ENCODE results near the gene GIMAP5.

GIMAP5 gene

GRCh38 chr7:150737265-150738055 lies at the start of gene GIMAP5:
Gene GIMAP5 (plus strand): TSS chr7:150737418. CDS start chr7:150740885, 3,467 bp downstream.
- H3K27ac ChIP-seq (ENCODE audit: low read length), result no peak within 1 kb of the TSS
- H3K4me1 ChIP-seq (ENCODE audit: control insufficient read depth, low read depth, low read length), result peaks cover 5% of the 10 kb centered on the region
- H3K36me3 ChIP-seq (ENCODE audit: control insufficient read depth, low read depth, low read length), result no peaks in the 10 kb centered on the region
- H3K9me3 ChIP-seq (ENCODE audit: control insufficient read depth, low read depth, low read length), result no peaks in the 10 kb centered on the region
- no peak within 1 kb of the TSS for H3K4me3 ChIP-seq (ENCODE audit: low read length)
- H3K9ac ChIP-seq (ENCODE audit: low read length), result no peak within 1 kb of the TSS
- peaks cover 100% of the 10 kb centered on the region for H3K27me3 ChIP-seq (ENCODE audit: control insufficient read depth, insufficient read depth, low read length)

DNA sequence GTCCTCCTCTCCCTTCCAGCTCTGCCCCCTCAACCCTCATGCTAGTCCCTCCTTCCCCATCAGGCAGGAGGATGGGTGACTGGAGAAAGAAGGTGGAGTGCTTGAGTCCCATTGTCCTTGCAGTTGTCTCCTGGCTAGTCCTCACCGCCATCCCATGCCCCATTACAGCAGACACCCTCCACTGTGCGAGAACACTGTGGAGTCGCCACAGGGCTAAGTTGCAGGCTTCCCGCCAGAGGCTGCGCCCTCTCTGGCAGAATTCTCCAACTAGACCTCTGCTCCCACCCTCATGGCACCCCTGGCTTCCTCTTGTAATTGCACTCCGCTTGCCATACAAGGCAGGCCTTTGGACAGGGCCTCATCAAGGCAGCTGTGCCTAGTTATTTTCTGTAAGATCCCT lies 48.6 kb upstream of the GIMAP5 start:
- H3K4me3 ChIP-seq (ENCODE audit: low read length), result no peak overlapping the region
- H3K27ac ChIP-seq (ENCODE audit: low read length), result no peak overlapping the region
- H3K9ac ChIP-seq (ENCODE audit: low read length), result no peak overlapping the region
- no peaks in the 10 kb centered on the region for H3K36me3 ChIP-seq (ENCODE audit: control insufficient read depth, low read depth, low read length)
- no peaks in the 10 kb centered on the region for H3K9me3 ChIP-seq (ENCODE audit: control insufficient read depth, low read depth, low read length)
- no peaks in the 10 kb centered on the region for H3K4me1 ChIP-seq (ENCODE audit: control insufficient read depth, low read depth, low read length)
- H3K27me3 ChIP-seq (ENCODE audit: control insufficient read depth, insufficient read depth, low read length), result no peaks in the 10 kb centered on the region

- Histone ChIP-seq H3K4me3 (ENCODE audit: low read length) (no peak overlapping the region), H3K27ac (ENCODE audit: low read length) (no peak overlapping the region)
Observed at GRCh38 chr7:150695654-150696053, 41.6 kb upstream of the GIMAP5 start.

GRCh38 chr7:150703209-150703608 lies 34.0 kb upstream of the GIMAP5 start:
- H3K4me1 ChIP-seq (ENCODE audit: control insufficient read depth, low read depth, low read length), result no peaks in the 10 kb centered on the region
- H3K27ac ChIP-seq (ENCODE audit: low read length), result no peak overlapping the region
- H3K9me3 ChIP-seq (ENCODE audit: control insufficient read depth, low read depth, low read length), result peaks cover 10% of the 10 kb centered on the region
- no peaks in the 10 kb centered on the region for H3K27me3 ChIP-seq (ENCODE audit: control insufficient read depth, insufficient read depth, low read length)
- no peak overlapping the region for H3K4me3 ChIP-seq (ENCODE audit: low read length)
- H3K9ac ChIP-seq (ENCODE audit: low read length), result no peak overlapping the region
- H3K36me3 ChIP-seq (ENCODE audit: control insufficient read depth, low read depth, low read length), result no peaks in the 10 kb centered on the region

More at GRCh38 chr7:150695654-150696053, 41.6 kb upstream of the GIMAP5 start:
- Histone ChIP-seq H3K36me3 (ENCODE audit: control insufficient read depth, low read depth, low read length) (no peaks in the 10 kb centered on the region), H3K9ac (ENCODE audit: low read length) (no peak overlapping the region), H3K27me3 (ENCODE audit: control insufficient read depth, insufficient read depth, low read length) (no peaks in the 10 kb centered on the region), H3K9me3 (ENCODE audit: control insufficient read depth, low read depth, low read length) (no peaks in the 10 kb centered on the region), H3K4me1 (ENCODE audit: control insufficient read depth, low read depth, low read length) (no peaks in the 10 kb centered on the region)

DNA sequence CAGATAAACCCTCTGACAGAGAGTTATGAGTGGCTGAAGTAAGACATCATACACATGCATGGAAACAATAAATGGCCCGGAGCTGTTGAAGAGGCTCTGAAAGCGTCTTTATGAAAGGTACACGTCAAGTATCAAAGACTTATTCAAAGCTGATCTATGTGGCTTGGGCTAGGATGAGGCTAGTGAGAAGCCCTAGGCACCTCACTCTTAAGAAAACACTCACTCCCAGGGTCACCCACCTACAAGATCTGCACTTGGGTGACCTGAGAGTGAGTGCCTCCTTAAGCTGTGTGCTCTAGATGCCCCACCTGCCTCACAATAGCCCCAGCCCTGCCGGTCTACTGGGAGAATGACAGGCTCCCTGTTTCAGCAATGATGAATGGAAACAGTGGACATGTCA lies 21.9 kb upstream of the GIMAP5 start:
- Histone ChIP-seq H3K27ac (ENCODE audit: low read length) (no peak overlapping the region), H3K9ac (ENCODE audit: low read length) (no peak overlapping the region), H3K36me3 (ENCODE audit: control insufficient read depth, low read depth, low read length) (no peaks in the 10 kb centered on the region), H3K4me1 (ENCODE audit: control insufficient read depth, low read depth, low read length) (no peaks in the 10 kb centered on the region), H3K9me3 (ENCODE audit: control insufficient read depth, low read depth, low read length) (no peaks in the 10 kb centered on the region), H3K4me3 (ENCODE audit: low read length) (no peak overlapping the region), H3K27me3 (ENCODE audit: control insufficient read depth, insufficient read depth, low read length) (peaks cover 25% of the 10 kb centered on the region)

DNA sequence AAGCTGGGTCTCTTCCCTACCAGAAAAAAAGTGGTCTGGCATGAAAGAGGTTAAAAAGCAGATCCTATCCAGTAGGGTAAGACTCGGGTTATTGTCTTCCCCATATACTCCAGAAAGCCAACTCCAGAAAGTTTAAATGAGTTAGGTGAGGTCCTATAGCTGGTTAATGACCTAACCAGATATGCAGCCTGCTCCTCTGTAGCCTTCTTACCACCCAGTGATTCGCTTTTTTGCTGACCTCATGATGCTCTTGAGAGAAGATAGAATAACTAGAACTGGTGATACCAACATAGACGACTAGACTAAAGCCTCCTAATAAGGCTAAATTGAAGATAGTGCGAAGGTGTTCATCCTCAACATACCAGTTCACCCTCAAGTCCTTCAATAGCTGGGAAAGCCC lies 21.5 kb upstream of the GIMAP5 start:
- H3K27ac ChIP-seq (ENCODE audit: low read length), result no peak overlapping the region
- H3K27me3 ChIP-seq (ENCODE audit: control insufficient read depth, insufficient read depth, low read length), result peaks cover 25% of the 10 kb centered on the region
- H3K9ac ChIP-seq (ENCODE audit: low read length), result no peak overlapping the region
- no peaks in the 10 kb centered on the region for H3K4me1 ChIP-seq (ENCODE audit: control insufficient read depth, low read depth, low read length)
- H3K36me3 ChIP-seq (ENCODE audit: control insufficient read depth, low read depth, low read length), result no peaks in the 10 kb centered on the region
- H3K4me3 ChIP-seq (ENCODE audit: low read length), result no peak overlapping the region
- H3K9me3 ChIP-seq (ENCODE audit: control insufficient read depth, low read depth, low read length), result no peaks in the 10 kb centered on the region

GRCh38 chr7:150716368-150716767 lies 20.9 kb upstream of the GIMAP5 start, which contains the start of gene GIMAP1:
Gene GIMAP1 (plus strand): TSS chr7:150716613. CDS start chr7:150719048, 2,435 bp downstream.
- Histone ChIP-seq H3K27ac (ENCODE audit: low read length) (no peak within 1 kb of the TSS), H3K9me3 (ENCODE audit: control insufficient read depth, low read depth, low read length) (no peaks in the 10 kb centered on the region), H3K27me3 (ENCODE audit: control insufficient read depth, insufficient read depth, low read length) (peaks cover 25% of the 10 kb centered on the region), H3K36me3 (ENCODE audit: control insufficient read depth, low read depth, low read length) (no peaks in the 10 kb centered on the region), H3K4me3 (ENCODE audit: low read length) (no peak within 1 kb of the TSS), H3K9ac (ENCODE audit: low read length) (no peak within 1 kb of the TSS), H3K4me1 (ENCODE audit: control insufficient read depth, low read depth, low read length) (no peaks in the 10 kb centered on the region)

DNA sequence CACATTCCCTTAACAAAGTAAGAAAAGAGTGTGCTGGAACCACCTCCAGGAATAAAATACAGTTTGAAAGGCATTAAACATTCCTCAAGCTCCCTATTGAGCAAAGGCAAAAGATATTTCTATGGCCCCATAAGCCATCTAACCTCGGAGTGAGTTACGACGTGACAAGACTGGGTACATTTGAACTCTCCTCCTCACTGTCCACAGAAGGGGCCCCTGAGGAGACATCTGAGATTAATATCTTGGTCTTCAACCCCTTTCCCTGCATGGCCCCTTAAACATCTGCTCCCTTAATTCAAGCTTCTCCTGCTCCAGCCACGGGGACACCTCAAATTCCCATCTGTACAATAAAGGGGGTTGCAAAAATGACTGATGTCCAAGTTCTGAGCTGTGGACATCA lies 20.3 kb upstream of the GIMAP5 start:
- H3K4me3 ChIP-seq (ENCODE audit: low read length), result no peak overlapping the region
- H3K4me1 ChIP-seq (ENCODE audit: control insufficient read depth, low read depth, low read length), result no peaks in the 10 kb centered on the region
- H3K9ac ChIP-seq (ENCODE audit: low read length), result no peak overlapping the region
- H3K27ac ChIP-seq (ENCODE audit: low read length), result no peak overlapping the region
- H3K9me3 ChIP-seq (ENCODE audit: control insufficient read depth, low read depth, low read length), result no peaks in the 10 kb centered on the region
- H3K36me3 ChIP-seq (ENCODE audit: control insufficient read depth, low read depth, low read length), result no peaks in the 10 kb centered on the region
- H3K27me3 ChIP-seq (ENCODE audit: control insufficient read depth, insufficient read depth, low read length), result peaks cover 25% of the 10 kb centered on the region

DNA sequence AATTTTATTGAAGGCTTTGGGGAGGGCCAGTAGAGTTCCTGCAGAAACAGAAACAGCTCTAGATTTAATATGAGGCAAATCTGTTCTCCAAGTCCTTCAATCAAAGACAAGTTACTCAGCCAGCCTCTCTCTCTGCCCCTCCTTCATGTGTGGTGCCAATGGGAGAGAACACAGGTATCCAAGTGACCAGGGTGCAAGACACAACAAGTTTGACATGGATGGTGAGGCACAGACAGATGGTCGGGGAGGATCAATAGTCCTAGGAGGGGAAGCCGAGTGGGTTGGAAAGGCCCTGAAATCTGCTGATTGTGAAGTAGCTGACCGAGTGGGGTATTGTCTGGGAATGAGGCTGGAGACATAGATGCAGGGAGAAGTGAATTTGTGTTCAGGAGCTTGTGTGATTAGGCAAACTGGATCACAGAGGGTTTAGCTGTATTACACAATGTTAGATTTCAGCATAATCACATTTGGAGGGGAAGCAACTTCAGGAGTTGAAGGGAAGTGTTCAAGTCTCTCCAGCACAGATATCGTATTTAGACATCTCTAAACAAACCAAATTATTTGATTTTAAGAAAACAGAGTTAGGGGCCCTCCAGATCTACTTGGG lies 19.3 kb upstream of the GIMAP5 start:
- no peak overlapping the region for H3K27ac ChIP-seq (ENCODE audit: low read length)
- no peaks in the 10 kb centered on the region for H3K4me1 ChIP-seq (ENCODE audit: control insufficient read depth, low read depth, low read length)
- H3K27me3 ChIP-seq (ENCODE audit: control insufficient read depth, insufficient read depth, low read length), result peaks cover 31% of the 10 kb centered on the region
- no peak overlapping the region for H3K9ac ChIP-seq (ENCODE audit: low read length)
- no peaks in the 10 kb centered on the region for H3K36me3 ChIP-seq (ENCODE audit: control insufficient read depth, low read depth, low read length)
- H3K4me3 ChIP-seq (ENCODE audit: low read length), result no peak overlapping the region
- no peaks in the 10 kb centered on the region for H3K9me3 ChIP-seq (ENCODE audit: control insufficient read depth, low read depth, low read length)

DNA sequence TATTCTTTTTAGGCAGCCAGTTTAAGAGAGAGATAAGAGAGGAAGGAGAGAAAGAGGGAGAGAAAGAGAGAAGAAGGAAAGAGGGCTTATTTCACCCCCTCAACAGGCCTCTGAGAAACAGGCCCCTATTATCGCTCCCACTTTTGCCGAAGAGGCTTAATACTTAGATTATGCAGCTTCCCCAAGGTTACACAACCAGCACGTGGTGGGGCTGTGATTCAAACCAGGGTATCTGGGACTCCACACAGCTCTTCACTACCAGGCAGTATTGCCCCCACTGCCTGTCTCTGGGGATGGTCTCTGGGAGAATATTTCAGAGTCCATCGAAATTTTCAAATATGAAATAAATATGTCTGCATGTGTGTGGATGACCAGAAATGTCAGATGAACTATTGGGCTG lies 17.8 kb upstream of the GIMAP5 start:
- Histone ChIP-seq H3K4me1 (ENCODE audit: control insufficient read depth, low read depth, low read length) (no peaks in the 10 kb centered on the region), H3K9ac (ENCODE audit: low read length) (no peak overlapping the region), H3K27ac (ENCODE audit: low read length) (no peak overlapping the region), H3K27me3 (ENCODE audit: control insufficient read depth, insufficient read depth, low read length) (peaks cover 44% of the 10 kb centered on the region), H3K9me3 (ENCODE audit: control insufficient read depth, low read depth, low read length) (no peaks in the 10 kb centered on the region), H3K36me3 (ENCODE audit: control insufficient read depth, low read depth, low read length) (no peaks in the 10 kb centered on the region), H3K4me3 (ENCODE audit: low read length) (no peak overlapping the region)

DNA sequence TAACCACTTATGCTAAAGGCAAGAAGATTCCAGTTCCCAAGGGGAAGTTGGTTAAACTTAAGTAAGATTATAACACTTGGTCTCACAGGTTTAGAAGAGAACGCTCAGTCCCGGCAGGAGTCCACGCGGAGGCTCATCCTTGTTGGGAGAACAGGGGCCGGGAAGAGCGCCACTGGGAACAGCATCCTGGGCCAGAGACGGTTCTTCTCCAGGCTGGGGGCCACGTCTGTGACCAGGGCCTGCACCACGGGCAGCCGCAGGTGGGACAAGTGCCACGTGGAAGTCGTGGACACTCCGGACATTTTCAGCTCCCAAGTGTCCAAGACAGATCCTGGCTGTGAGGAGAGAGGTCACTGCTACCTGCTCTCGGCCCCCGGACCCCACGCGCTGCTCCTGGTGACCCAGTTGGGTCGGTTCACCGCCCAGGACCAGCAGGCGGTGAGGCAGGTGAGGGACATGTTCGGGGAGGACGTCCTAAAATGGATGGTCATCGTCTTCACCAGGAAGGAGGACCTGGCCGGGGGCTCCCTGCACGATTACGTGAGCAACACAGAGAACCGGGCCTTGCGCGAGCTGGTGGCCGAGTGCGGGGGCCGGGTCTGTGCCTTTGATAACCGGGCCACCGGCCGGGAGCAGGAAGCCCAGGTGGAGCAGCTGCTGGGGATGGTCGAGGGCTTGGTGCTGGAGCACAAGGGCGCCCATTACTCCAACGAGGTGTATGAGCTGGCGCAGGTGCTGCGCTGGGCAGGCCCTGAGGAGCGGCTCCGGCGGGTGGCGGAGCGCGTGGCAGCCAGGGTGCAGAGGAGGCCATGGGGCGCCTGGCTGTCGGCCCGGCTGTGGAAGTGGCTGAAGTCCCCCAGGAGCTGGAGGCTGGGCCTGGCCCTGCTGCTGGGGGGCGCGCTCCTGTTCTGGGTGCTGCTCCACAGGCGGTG lies 17.0 kb upstream of the GIMAP5 start:
- H3K4me3 ChIP-seq (ENCODE audit: low read length), result no peak overlapping the region

More for the DNA sequence above, 17.0 kb upstream of the GIMAP5 start:
- Histone ChIP-seq H3K9ac (ENCODE audit: low read length) (no peak overlapping the region), H3K36me3 (ENCODE audit: control insufficient read depth, low read depth, low read length) (no peaks in the 10 kb centered on the region), H3K27me3 (ENCODE audit: control insufficient read depth, insufficient read depth, low read length) (peaks cover 44% of the 10 kb centered on the region), H3K4me1 (ENCODE audit: control insufficient read depth, low read depth, low read length) (no peaks in the 10 kb centered on the region), H3K27ac (ENCODE audit: low read length) (no peak overlapping the region), H3K9me3 (ENCODE audit: control insufficient read depth, low read depth, low read length) (no peaks in the 10 kb centered on the region)

All from iPS-18a (cell line).